ENCODE data around the gene UBR4.

DNA sequence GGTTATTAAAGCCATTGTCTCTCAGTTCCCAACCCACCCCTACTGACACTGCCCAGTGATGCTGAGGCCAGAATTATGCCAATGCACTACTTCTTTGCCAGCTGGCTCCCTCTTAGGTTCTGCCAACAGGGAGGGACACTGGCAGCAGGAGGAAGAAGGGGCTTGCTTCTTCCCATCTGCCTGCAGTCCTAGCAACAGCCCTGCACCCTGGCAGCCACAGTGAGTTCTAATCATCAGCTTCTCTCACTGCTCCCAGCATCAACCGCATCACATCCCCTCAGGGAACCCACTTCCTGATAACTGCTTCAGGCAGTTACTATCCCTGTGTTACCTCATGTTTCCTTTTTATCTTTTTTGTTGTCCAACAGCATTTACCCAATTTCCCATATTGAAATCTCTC is 86.2 kb downstream of the UBR4 start:
- no peak for TF ChIP-seq POLR2A (IDR thresholded peaks at IDR 0.05; ENCODE audit: low read length)
- TF ChIP-seq GATA1 (IDR thresholded peaks at IDR 0.05; ENCODE audit: low read depth, low read length): no peak
